Measurements from ENCODE around the gene NYNRIN. TPM values are rescaled to one million over a fixed set of nuclear protein-coding genes. Genes with fewer than 3 reads are reported as not detected.

The NYNRIN gene
- total RNA-seq, 2 donors from 2014 or later = 9.5 to 11.6 TPM

GRCh38 chr14:24428628-24429394 lies 30.0 kb downstream of the NYNRIN start:
- DNase-seq (ENCODE audit: low spot score) = no peak
- peaks cover 14% of the 10 kb centered on the region for H3K36me3 ChIP-seq
- no peak for TF ChIP-seq CTCF (IDR thresholded peaks at IDR 0.05)
- H3K4me1 ChIP-seq (ENCODE audit: control insufficient read depth in 1 of 2, low read depth in 2 of 2) = peaks cover 17 to 40% of the 10 kb centered on the region in 2 donors
- no peaks in the 10 kb centered on the region for H3K9me3 ChIP-seq
- no peaks in the 10 kb centered on the region for H3K27me3 ChIP-seq (replicated peaks; ENCODE audit: insufficient read depth)
- no peak for ATAC-seq (ENCODE audit: insufficient number of reproducible peaks, low FRiP score, low read depth)
- H3K4me3 ChIP-seq = peak overlapping the region; percentile 83
- H3K27ac ChIP-seq = peak overlapping the region; percentile 89 to 99

GRCh38 chr14:24429395-24430142 lies 30.8 kb downstream of the NYNRIN start, which contains the start of the genes CBLN3 and KHNYN:
TSS of gene CBLN3 (minus strand) at chr14:24429668. CDS start at chr14:24429054, 614 bp downstream.
TSS of gene KHNYN (plus strand) at chr14:24429954. CDS start at chr14:24430731, 777 bp downstream.
- Histone ChIP-seq H3K36me3 (peaks cover 18% of the 10 kb centered on the region), H3K27me3 (replicated peaks; ENCODE audit: insufficient read depth) (no peaks in the 10 kb centered on the region), H3K27ac (peak within 1 kb of the TSS; percentile 89 to 99), H3K4me1 (ENCODE audit: control insufficient read depth in 1 of 2, low read depth in 2 of 2) (peaks cover 17 to 40% of the 10 kb centered on the region in 2 donors), H3K9me3 (no peaks in the 10 kb centered on the region), H3K4me3 (peak within 1 kb of the TSS; percentile 83)
- DNase-seq (ENCODE audit: low spot score) = peak; percentile 59
- no peak for TF ChIP-seq CTCF (IDR thresholded peaks at IDR 0.05)
- ATAC-seq (ENCODE audit: insufficient number of reproducible peaks, low FRiP score, low read depth) = peak; percentile 81

- H3K36me3 ChIP-seq = peaks cover 18% of the 10 kb centered on the region
- H3K4me3 ChIP-seq = peak overlapping the region; percentile 83
- peak; percentile 68 for ATAC-seq (ENCODE audit: insufficient number of reproducible peaks, low FRiP score, low read depth)
- DNase-seq (ENCODE audit: low spot score) = no peak
- H3K27ac ChIP-seq = peak overlapping the region; percentile 89 to 99
- no peaks in the 10 kb centered on the region for H3K27me3 ChIP-seq (replicated peaks; ENCODE audit: insufficient read depth)
- H3K4me1 ChIP-seq (ENCODE audit: control insufficient read depth in 1 of 2, low read depth in 2 of 2) = peaks cover 17 to 40% of the 10 kb centered on the region in 2 donors
- no peak for TF ChIP-seq CTCF (IDR thresholded peaks at IDR 0.05)
- H3K9me3 ChIP-seq = no peaks in the 10 kb centered on the region
Observed at GRCh38 chr14:24430143-24430681, 31.4 kb downstream of the NYNRIN start.

GRCh38 chr14:24430682-24431568 lies 32.1 kb downstream of the NYNRIN start:
- DNase-seq (ENCODE audit: low spot score) (no peak), ATAC-seq (ENCODE audit: insufficient number of reproducible peaks, low FRiP score, low read depth) (no peak)
- no peaks in the 10 kb centered on the region for H3K9me3 ChIP-seq
- H3K36me3 ChIP-seq = peaks cover 19% of the 10 kb centered on the region
- no peak for TF ChIP-seq CTCF (IDR thresholded peaks at IDR 0.05)
- H3K27me3 ChIP-seq (replicated peaks; ENCODE audit: insufficient read depth) = no peaks in the 10 kb centered on the region
- H3K4me3 ChIP-seq = peak overlapping the region; percentile 83
- H3K4me1 ChIP-seq (ENCODE audit: control insufficient read depth in 1 of 2, low read depth in 2 of 2) = peaks cover 15 to 33% of the 10 kb centered on the region in 2 donors
- H3K27ac ChIP-seq = peak overlapping the region; percentile 89 to 99
